Mesothelial cell of epicardium (in vitro differentiated cells): ENCODE data around the gene PGS1. TPM values are rescaled to one million over a fixed set of nuclear protein-coding genes. Genes with fewer than 3 reads are reported as not detected.

ENCODE experiments used
- DNase-seq, 2 experiments: peaks; one replicate each; pipeline ENCODE4 v3.0.0; 2021; ENCODE audit warnings: low spot score in 2 of 2; ENCODE audit not compliant: unreplicated experiment in 2 of 2
- H3K27ac Mint-ChIP-seq: 2 replicates; pipeline ENCODE4 v1.8.0; 2021; ENCODE audit warnings: mixed read lengths
- H3K27me3 Mint-ChIP-seq: 2 replicates; pipeline ENCODE4 v1.8.0; 2021; ENCODE audit warnings: low read depth, mixed read lengths
- H3K36me3 Mint-ChIP-seq: 2 replicates; pipeline ENCODE4 v1.8.0; 2021; ENCODE audit warnings: mixed read lengths
- H3K4me1 Mint-ChIP-seq: 2 replicates; pipeline ENCODE4 v1.8.0; 2021; ENCODE audit warnings: mixed read lengths
- H3K4me3 Mint-ChIP-seq: 2 replicates; pipeline ENCODE4 v1.8.0; 2021; ENCODE audit warnings: mild to moderate bottlenecking, moderate library complexity, mixed read lengths
- H3K9me3 Mint-ChIP-seq: 2 replicates; pipeline ENCODE4 v1.8.0; 2021; ENCODE audit warnings: mixed read lengths
- CTCF ChIP-seq: fragments of 200-600 bp; sonication (generic); IDR thresholded peaks from one replicate; pipeline ENCODE4 v1.5.0; 2021; ENCODE audit warnings: antibody characterized with exemption; ENCODE audit not compliant: unreplicated experiment
- total RNA-seq: library from RNA; stranded (reverse); gene quantifications from 3 replicates; pipeline ENCODE4 v1.2.1, GENCODE V29; 2021

The PGS1 gene
- total RNA-seq, 1 donor from 2014 or later: 62.3 TPM

- H3K27ac Mint-ChIP-seq: no peak overlapping the region
- no peak overlapping the region for H3K4me3 Mint-ChIP-seq
- no peak for DNase-seq
- no peak for TF ChIP-seq CTCF
- no peaks in the 10 kb centered on the region for H3K9me3 Mint-ChIP-seq
- H3K36me3 Mint-ChIP-seq: peaks cover 18% of the 10 kb centered on the region
- H3K27me3 Mint-ChIP-seq: no peaks in the 10 kb centered on the region
- peaks cover 20% of the 10 kb centered on the region for H3K4me1 Mint-ChIP-seq
Observed at GRCh38 chr17:78426293-78426879, 47.9 kb downstream of the PGS1 start.

- no peak for TF ChIP-seq CTCF
- Mint-ChIP-seq H3K9me3 (no peaks in the 10 kb centered on the region), H3K27me3 (no peaks in the 10 kb centered on the region), H3K4me3 (no peak overlapping the region), H3K27ac (no peak overlapping the region), H3K4me1 (peaks cover 12% of the 10 kb centered on the region), H3K36me3 (peaks cover 14% of the 10 kb centered on the region)
- no peak for DNase-seq
Observed at GRCh38 chr17:78427140-78427539, 48.7 kb downstream of the PGS1 start.

- H3K27ac Mint-ChIP-seq: peak overlapping the region; percentile 76
- no peaks in the 10 kb centered on the region for H3K9me3 Mint-ChIP-seq
- no peak for DNase-seq
- H3K36me3 Mint-ChIP-seq: peaks cover 12% of the 10 kb centered on the region
- no peak overlapping the region for H3K4me3 Mint-ChIP-seq
- no peaks in the 10 kb centered on the region for H3K27me3 Mint-ChIP-seq
- peaks cover 12% of the 10 kb centered on the region for H3K4me1 Mint-ChIP-seq
- no peak for TF ChIP-seq CTCF
Observed at GRCh38 chr17:78428025-78428575, 49.7 kb downstream of the PGS1 start.

GRCh38 chr17:78428836-78429617 lies 50.6 kb downstream of the PGS1 start:
- no peak for TF ChIP-seq CTCF
- DNase-seq: no peak
- Mint-ChIP-seq H3K27me3 (no peaks in the 10 kb centered on the region), H3K9me3 (no peaks in the 10 kb centered on the region), H3K4me3 (no peak overlapping the region), H3K36me3 (peaks cover 11% of the 10 kb centered on the region), H3K27ac (peak overlapping the region; percentile 76), H3K4me1 (peaks cover 12% of the 10 kb centered on the region)

GRCh38 chr17:78429618-78429995 lies 51.2 kb downstream of the PGS1 start:
- no peak for DNase-seq
- Mint-ChIP-seq H3K4me1 (peaks cover 12% of the 10 kb centered on the region), H3K27ac (no peak overlapping the region), H3K27me3 (no peaks in the 10 kb centered on the region), H3K4me3 (no peak overlapping the region), H3K9me3 (no peaks in the 10 kb centered on the region), H3K36me3 (peaks cover 11% of the 10 kb centered on the region)
- TF ChIP-seq CTCF: no peak
